ENCODE measurements around the gene SFT2D3.
A peak's percentile ranks its signal among the peaks of the same experiment; 100 is the strongest.

The SFT2D3 gene

DNA sequence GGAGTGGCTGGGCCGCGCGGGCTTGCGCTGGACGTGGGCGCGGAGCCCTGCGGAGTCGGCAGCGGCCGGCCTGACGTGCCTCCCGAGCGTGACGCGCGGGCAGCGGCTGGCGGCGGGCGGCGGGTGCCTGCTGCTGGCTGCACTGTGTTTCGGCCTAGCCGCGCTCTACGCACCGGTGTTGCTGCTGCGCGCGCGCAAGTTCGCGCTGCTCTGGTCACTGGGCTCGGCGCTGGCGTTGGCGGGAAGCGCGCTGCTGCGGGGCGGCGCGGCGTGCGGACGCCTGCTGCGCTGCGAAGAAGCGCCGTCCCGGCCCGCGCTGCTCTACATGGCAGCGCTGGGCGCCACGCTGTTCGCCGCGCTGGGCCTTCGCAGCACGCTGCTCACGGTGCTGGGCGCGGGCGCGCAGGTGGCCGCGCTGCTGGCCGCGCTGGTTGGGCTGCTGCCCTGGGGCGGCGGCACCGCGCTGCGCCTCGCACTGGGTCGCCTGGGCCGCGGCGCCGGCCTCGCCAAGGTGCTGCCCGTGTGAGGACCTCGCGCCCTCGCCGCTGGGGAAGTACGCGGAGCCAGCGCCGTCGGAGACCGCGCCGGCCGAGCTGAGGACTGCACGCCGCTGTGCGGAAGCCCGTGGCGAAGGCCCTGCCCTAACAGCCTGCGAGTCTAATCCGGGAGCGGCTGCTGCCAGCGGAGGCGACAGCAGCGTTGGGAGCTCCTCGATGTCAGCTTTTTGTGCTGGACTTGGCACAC lies 526 bp downstream of the SFT2D3 start:
- Histone ChIP-seq H3K36me3 (ENCODE audit: insufficient read depth, low read length) (peaks cover 29% of the 10 kb centered on the region), H3K9me3 (ENCODE audit: insufficient read depth, low read length, severe bottlenecking) (no peaks in the 10 kb centered on the region), H2AFZ (ENCODE audit: low read depth, low read length) (peak overlapping the region; percentile 99), H3K4me3 (ENCODE audit: low read depth in 1 of 2, low read length in 2 of 2) (peak overlapping the region; percentile 65 to 91; a peak in 3 of 4 replicates), H3K4me1 (ENCODE audit: insufficient read depth, low read length) (peaks cover 39% of the 10 kb centered on the region), H3K4me2 (ENCODE audit: insufficient read depth, low read length) (peak overlapping the region; percentile 92), H3K79me2 (ENCODE audit: insufficient read depth, low read length) (peaks cover 46% of the 10 kb centered on the region), H4K20me1 (ENCODE audit: insufficient read depth, low read length) (peaks cover 5% of the 10 kb centered on the region; the same call in 1 of the 2 replicates), H3K9ac (ENCODE audit: low read depth, low read length) (peak overlapping the region; percentile 94), H3K27me3 (ENCODE audit: insufficient read depth, low read length, poor library complexity) (no peaks in the 10 kb centered on the region), H3K27ac (ENCODE audit: low read length) (peak overlapping the region; percentile 99)
- DNase-seq, result peak; percentile 83
- ATAC-seq (ENCODE audit: insufficient read depth, low read depth), result peak; percentile 77
- TF ChIP-seq, protein P1, sequence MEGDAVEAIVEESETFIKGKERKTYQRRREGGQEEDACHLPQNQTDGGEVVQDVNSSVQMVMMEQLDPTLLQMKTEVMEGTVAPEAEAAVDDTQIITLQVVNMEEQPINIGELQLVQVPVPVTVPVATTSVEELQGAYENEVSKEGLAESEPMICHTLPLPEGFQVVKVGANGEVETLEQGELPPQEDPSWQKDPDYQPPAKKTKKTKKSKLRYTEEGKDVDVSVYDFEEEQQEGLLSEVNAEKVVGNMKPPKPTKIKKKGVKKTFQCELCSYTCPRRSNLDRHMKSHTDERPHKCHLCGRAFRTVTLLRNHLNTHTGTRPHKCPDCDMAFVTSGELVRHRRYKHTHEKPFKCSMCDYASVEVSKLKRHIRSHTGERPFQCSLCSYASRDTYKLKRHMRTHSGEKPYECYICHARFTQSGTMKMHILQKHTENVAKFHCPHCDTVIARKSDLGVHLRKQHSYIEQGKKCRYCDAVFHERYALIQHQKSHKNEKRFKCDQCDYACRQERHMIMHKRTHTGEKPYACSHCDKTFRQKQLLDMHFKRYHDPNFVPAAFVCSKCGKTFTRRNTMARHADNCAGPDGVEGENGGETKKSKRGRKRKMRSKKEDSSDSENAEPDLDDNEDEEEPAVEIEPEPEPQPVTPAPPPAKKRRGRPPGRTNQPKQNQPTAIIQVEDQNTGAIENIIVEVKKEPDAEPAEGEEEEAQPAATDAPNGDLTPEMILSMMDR (IDR thresholded peaks at IDR 0.05; ENCODE audit: borderline replicate concordance, extremely low read depth, low read length, poor library complexity, severe bottlenecking), result peak; percentile 55
- TF ChIP-seq EZH2 (IDR thresholded peaks at IDR 0.05; ENCODE audit: borderline replicate concordance, low read depth, low read length, severe bottlenecking), result no peak

GRCh38 chr2:127702395-127703009 lies 1.2 kb downstream of the SFT2D3 start:
- Histone ChIP-seq H4K20me1 (ENCODE audit: insufficient read depth, low read length) (peaks cover 5% of the 10 kb centered on the region; the same call in 1 of the 2 replicates), H3K4me1 (ENCODE audit: insufficient read depth, low read length) (peaks cover 39% of the 10 kb centered on the region), H3K9ac (ENCODE audit: low read depth, low read length) (peak overlapping the region; percentile 94), H3K27me3 (ENCODE audit: insufficient read depth, low read length, poor library complexity) (no peaks in the 10 kb centered on the region), H2AFZ (ENCODE audit: low read depth, low read length) (peak overlapping the region; percentile 99), H3K36me3 (ENCODE audit: insufficient read depth, low read length) (peaks cover 33% of the 10 kb centered on the region), H3K79me2 (ENCODE audit: insufficient read depth, low read length) (peaks cover 46% of the 10 kb centered on the region), H3K9me3 (ENCODE audit: insufficient read depth, low read length, severe bottlenecking) (no peaks in the 10 kb centered on the region), H3K27ac (ENCODE audit: low read length) (peak overlapping the region; percentile 99), H3K4me3 (ENCODE audit: low read depth in 1 of 2, low read length in 2 of 2) (peak overlapping the region; percentile 65 to 91; a peak in 3 of 4 replicates), H3K4me2 (ENCODE audit: insufficient read depth, low read length) (peak overlapping the region; percentile 92)
- DNase-seq (no peak), ATAC-seq (ENCODE audit: insufficient read depth, low read depth) (no peak)
- TF ChIP-seq, protein P1 (IDR thresholded peaks at IDR 0.05; ENCODE audit: borderline replicate concordance, extremely low read depth, low read length, poor library complexity, severe bottlenecking), result no peak
- TF ChIP-seq EZH2 (IDR thresholded peaks at IDR 0.05; ENCODE audit: borderline replicate concordance, low read depth, low read length, severe bottlenecking), result no peak

DNA sequence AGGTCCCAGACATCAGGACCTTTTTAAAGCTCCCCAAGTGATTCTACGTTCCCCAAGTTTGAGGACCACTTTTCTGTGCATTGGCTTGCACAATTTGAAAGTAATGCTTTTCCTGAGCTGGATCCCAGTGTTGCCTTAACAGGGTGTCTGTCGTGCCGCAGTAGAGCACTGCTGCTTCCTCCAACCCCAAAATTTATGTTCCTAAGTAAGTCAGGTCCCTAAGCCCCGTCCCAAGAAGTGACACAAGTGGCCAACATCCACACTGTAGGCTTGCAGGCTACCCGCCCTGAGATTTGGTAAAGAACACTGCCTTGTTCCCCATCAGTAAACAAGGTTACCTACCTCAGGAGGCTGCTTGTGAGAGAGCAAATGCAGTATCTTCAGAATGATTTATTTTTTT lies 2.0 kb downstream of the SFT2D3 start:
- Histone ChIP-seq H3K79me2 (ENCODE audit: insufficient read depth, low read length) (peaks cover 46% of the 10 kb centered on the region), H3K27ac (ENCODE audit: low read length) (peak overlapping the region; percentile 99), H2AFZ (ENCODE audit: low read depth, low read length) (no peak overlapping the region), H3K4me1 (ENCODE audit: insufficient read depth, low read length) (peaks cover 39% of the 10 kb centered on the region), H3K4me3 (ENCODE audit: low read depth in 1 of 2, low read length in 2 of 2) (peak overlapping the region; percentile 65 to 91; a peak in 3 of 4 replicates), H3K4me2 (ENCODE audit: insufficient read depth, low read length) (peak overlapping the region; percentile 92), H3K9ac (ENCODE audit: low read depth, low read length) (peak overlapping the region; percentile 94), H3K36me3 (ENCODE audit: insufficient read depth, low read length) (peaks cover 41% of the 10 kb centered on the region), H4K20me1 (ENCODE audit: insufficient read depth, low read length) (peaks cover 5% of the 10 kb centered on the region; the same call in 1 of the 2 replicates), H3K27me3 (ENCODE audit: insufficient read depth, low read length, poor library complexity) (no peaks in the 10 kb centered on the region), H3K9me3 (ENCODE audit: insufficient read depth, low read length, severe bottlenecking) (no peaks in the 10 kb centered on the region)
- TF ChIP-seq, protein P1 (IDR thresholded peaks at IDR 0.05; ENCODE audit: borderline replicate concordance, extremely low read depth, low read length, poor library complexity, severe bottlenecking), result no peak
- no peak for TF ChIP-seq EZH2 (IDR thresholded peaks at IDR 0.05; ENCODE audit: borderline replicate concordance, low read depth, low read length, severe bottlenecking)
- no peak for DNase-seq
- ATAC-seq (ENCODE audit: insufficient read depth, low read depth), result no peak

Data from DND-41 (cell line).